Upper lobe of left lung (tissue), 4 donors: Measurements from ENCODE around the gene AKR7A2.

ENCODE experiments used
- CTCF ChIP-seq, 6 experiments: fragments of 450-650 bp in 4 of 6; fragments of 200-600 bp in 2 of 6; sonication (generic) in 2 of 6; IDR thresholded peaks; one replicate each; pipeline ENCODE4 v1.5.1; 2016 to 2019; ENCODE audit warnings: antibody characterized with exemption in 6 of 6
- POLR2A ChIP-seq, 4 donors: fragments of 450-650 bp; IDR thresholded peaks; one replicate each; pipeline ENCODE4 v1.5.1; 2016 to 2017; ENCODE audit warnings: antibody characterized with exemption in 4 of 4, mild to moderate bottlenecking in 2 of 4

GRCh38 chr1:19340387-19340937, 28.5 kb upstream of the AKR7A2 start:
- TF ChIP-seq CTCF (IDR thresholded peaks at IDR 0.05) (no peak), POLR2A (IDR thresholded peaks at IDR 0.05) (no peak)
